Ascending aorta (tissue), 2 donors: ENCODE measurements around the gene GPS2. TPM values are rescaled to one million over a fixed set of nuclear protein-coding genes. Genes with fewer than 3 reads are reported as not detected.
A peak's percentile ranks its signal among the peaks of the same experiment; 100 is the strongest.

Experiments used
- DNase-seq, 2 donors: peaks; one replicate each; pipeline ENCODE4 v3.0.0-alpha.2; 2019; ENCODE audit warnings: low spot score in 2 of 2
- H3K27ac ChIP-seq, 2 donors: fragments of 200-600 bp; sonication (generic); one replicate each; pipeline ENCODE4 v1.5.1; 2016 to 2017; ENCODE audit warnings: mild to moderate bottlenecking in 1 of 2
- H3K27me3 ChIP-seq: fragments of 200-600 bp; sonication (generic); one replicate; pipeline ENCODE4 v1.5.1; 2017
- H3K36me3 ChIP-seq, 2 donors: fragments of 200-600 bp; sonication (generic); one replicate each; pipeline ENCODE4 v1.5.1; 2016
- H3K4me1 ChIP-seq, 2 donors: fragments of 200-600 bp; sonication (generic); one replicate each; pipeline ENCODE4 v1.5.1; 2016 to 2017; ENCODE audit warnings: mild to moderate bottlenecking in 1 of 2
- H3K4me3 ChIP-seq, 2 donors: fragments of 200-600 bp; sonication (generic); one replicate each; pipeline ENCODE4 v1.5.1; 2016 to 2017; ENCODE audit warnings: mild to moderate bottlenecking in 1 of 2
- H3K9me3 ChIP-seq, 2 donors: fragments of 200-600 bp; sonication (generic); one replicate each; pipeline ENCODE4 v1.5.1; 2016
- CTCF ChIP-seq, 3 experiments: fragments of 200-600 bp in 2 of 3; fragments of 450-650 bp in 1 of 3; sonication (generic) in 2 of 3; IDR thresholded peaks; one replicate each; pipeline ENCODE4 v1.5.1; 2016 to 2019; ENCODE audit warnings: antibody characterized with exemption in 3 of 3, mild to moderate bottlenecking in 1 of 3, moderate library complexity in 1 of 3
- intact Hi-C: fragments of 100-400 bp; cut with DNase I; formaldehyde crosslinking; loops from one replicate; pipeline ENCODE4 v1.15.1; 2023
- total RNA-seq: library from RNA; depleted of rRNA; stranded (reverse); fragments of >200 nt; gene quantifications from one replicate; pipeline ENCODE4 v1.1.0, GENCODE V29; 2016

Gene GPS2
- total RNA-seq, 1 donor from 2014 or later, result 52.4 TPM

- Histone ChIP-seq H3K9me3 (no peaks in the 10 kb centered on the region), H3K27ac (peak overlapping the region; percentile 73 to 81), H3K4me1 (peaks cover 9 to 16% of the 10 kb centered on the region in 2 donors), H3K27me3 (no peaks in the 10 kb centered on the region), H3K4me3 (peak overlapping the region; percentile 56), H3K36me3 (no peaks in the 10 kb centered on the region)
- peak in 1 of 2 donors; percentile 89 for DNase-seq
- intact Hi-C loops, result loop anchor here (1.0 to 2.0 kb wide), 4 partner anchors 16 to 66 kb away; partner anchors contain the start of gene ELP5
- TF ChIP-seq CTCF (IDR thresholded peaks at IDR 0.05), result peak; percentile 90 to 94 (median 94)
Observed at GRCh38 chr17:7280519-7281073, 34.6 kb downstream of the GPS2 start.

GRCh38 chr17:7279448-7279847, 35.7 kb downstream of the GPS2 start:
- TF ChIP-seq CTCF (IDR thresholded peaks at IDR 0.05), result no peak
- Histone ChIP-seq H3K36me3 (no peaks in the 10 kb centered on the region), H3K27me3 (no peaks in the 10 kb centered on the region), H3K4me3 (no peak overlapping the region), H3K27ac (no peak overlapping the region), H3K4me1 (peaks cover 9 to 16% of the 10 kb centered on the region in 2 donors), H3K9me3 (no peaks in the 10 kb centered on the region)
- intact Hi-C loops, result no loop called here
- no peak for DNase-seq

- peaks cover 8% of the 10 kb centered on the region in 2 donors for H3K4me1 ChIP-seq
- H3K27ac ChIP-seq, result no peak overlapping the region
- no peak for TF ChIP-seq CTCF (IDR thresholded peaks at IDR 0.05)
- intact Hi-C loops, result no loop called here
- peaks cover 13% of the 10 kb centered on the region for H3K27me3 ChIP-seq
- no peaks in the 10 kb centered on the region for H3K9me3 ChIP-seq
- DNase-seq, result no peak
- H3K4me3 ChIP-seq, result no peak overlapping the region
- no peaks in the 10 kb centered on the region for H3K36me3 ChIP-seq
Observed at GRCh38 chr17:7266784-7267183, 48.4 kb downstream of the GPS2 start.

DNA sequence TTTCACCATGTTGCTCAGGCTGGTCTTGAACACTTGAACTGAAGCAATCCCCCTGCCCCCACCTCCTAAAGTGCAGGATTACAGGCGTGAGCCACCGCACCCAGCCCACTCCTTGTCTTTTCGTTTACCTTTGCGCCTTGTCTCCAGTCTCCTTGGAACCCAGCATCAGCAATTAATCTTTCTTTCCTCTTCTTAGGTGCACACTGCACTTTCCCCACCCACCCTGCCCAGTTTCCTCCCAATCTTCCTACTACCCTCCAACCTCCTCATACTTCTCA, 51.4 kb downstream of the GPS2 start:
- H3K27ac ChIP-seq, result no peak overlapping the region
- no peak for DNase-seq
- peaks cover 0 to 12% of the 10 kb centered on the region in 2 donors for H3K36me3 ChIP-seq
- no peak for TF ChIP-seq CTCF (IDR thresholded peaks at IDR 0.05)
- H3K4me1 ChIP-seq, result peaks cover 8 to 13% of the 10 kb centered on the region in 2 donors
- no peaks in the 10 kb centered on the region for H3K9me3 ChIP-seq
- peak overlapping the region in 1 of 2 donors; percentile 53 for H3K4me3 ChIP-seq
- intact Hi-C loops, result no loop called here
- peaks cover 17% of the 10 kb centered on the region for H3K27me3 ChIP-seq

- no peaks in the 10 kb centered on the region for H3K9me3 ChIP-seq
- intact Hi-C loops, result no loop called here
- no peak for TF ChIP-seq CTCF (IDR thresholded peaks at IDR 0.05)
- H3K4me1 ChIP-seq, result peaks cover 8 to 13% of the 10 kb centered on the region in 2 donors
- H3K36me3 ChIP-seq, result peaks cover 0 to 18% of the 10 kb centered on the region in 2 donors
- no peak overlapping the region for H3K27ac ChIP-seq
- DNase-seq, result no peak
- H3K4me3 ChIP-seq, result peak overlapping the region; percentile 17 to 53
- peaks cover 17% of the 10 kb centered on the region for H3K27me3 ChIP-seq
Observed at GRCh38 chr17:7262935-7263800, 52.0 kb downstream of the GPS2 start.

Other genes starting within 250 kb of the GPS2 start
- 29.8 TPM for gene CLEC10A, start 235.1 kb downstream of the GPS2 start, total RNA-seq
- gene ASGR2, start 200.5 kb downstream of the GPS2 start, total RNA-seq, result not detected
- gene ASGR1, start 136.0 kb downstream of the GPS2 start, total RNA-seq, result 3.9 TPM
- 34.9 TPM for gene DLG4, start 95.5 kb downstream of the GPS2 start, total RNA-seq
- gene ACADVL, start 95.4 kb downstream of the GPS2 start, total RNA-seq, result 1,048 TPM
- gene DVL2, start 80.8 kb downstream of the GPS2 start, total RNA-seq, result 17.2 TPM
- 13.3 TPM for gene PHF23, start 75.9 kb downstream of the GPS2 start, total RNA-seq
- 422 TPM for gene GABARAP, start 72.9 kb downstream of the GPS2 start, total RNA-seq
- 81.4 TPM for gene CTDNEP1, start 63.6 kb downstream of the GPS2 start, total RNA-seq
- gene ELP5, start 63.1 kb downstream of the GPS2 start, total RNA-seq, result 106 TPM
- not detected for gene CLDN7, start 52.9 kb downstream of the GPS2 start, total RNA-seq
- 4.9 TPM for gene SLC2A4, start 33.6 kb downstream of the GPS2 start, total RNA-seq
- gene YBX2, start 20.7 kb downstream of the GPS2 start, total RNA-seq, result not detected
- 248 TPM for gene EIF5A, start 7.7 kb downstream of the GPS2 start, total RNA-seq
- 22.0 TPM for gene NEURL4, start 14.0 kb upstream of the GPS2 start, total RNA-seq
- gene ACAP1, start 21.2 kb upstream of the GPS2 start, total RNA-seq, result 12.0 TPM
- gene KCTD11, start 36.8 kb upstream of the GPS2 start, total RNA-seq, result 14.6 TPM
- not detected for gene TMEM95, start 39.8 kb upstream of the GPS2 start, total RNA-seq
- gene TNK1, start 65.7 kb upstream of the GPS2 start, total RNA-seq, result 0.43 TPM
- gene PLSCR3, start 79.2 kb upstream of the GPS2 start, total RNA-seq, result 297 TPM
- 241 TPM for gene TMEM256, start 88.7 kb upstream of the GPS2 start, total RNA-seq
- 34.3 TPM for gene NLGN2, start 92.5 kb upstream of the GPS2 start, total RNA-seq
- not detected for gene SPEM1, start 105.0 kb upstream of the GPS2 start, total RNA-seq
- not detected for gene SPEM2, start 110.3 kb upstream of the GPS2 start, total RNA-seq
- not detected for gene SPEM3, start 113.5 kb upstream of the GPS2 start, total RNA-seq
- 20.4 TPM for gene TMEM102, start 120.1 kb upstream of the GPS2 start, total RNA-seq
- 0.32 TPM for gene FGF11, start 124.2 kb upstream of the GPS2 start, total RNA-seq
- gene CHRNB1, start 129.7 kb upstream of the GPS2 start, total RNA-seq, result 5.0 TPM
- gene ZBTB4, start 164.3 kb upstream of the GPS2 start, total RNA-seq, result 67.9 TPM
- gene SLC35G6, start 166.1 kb upstream of the GPS2 start, total RNA-seq, result not detected
- 69.5 TPM for gene POLR2A, start 169.0 kb upstream of the GPS2 start, total RNA-seq
- 88.6 TPM for gene TNFSF12, start 233.7 kb upstream of the GPS2 start, total RNA-seq
- 17.5 TPM for gene TNFSF13, start 243.4 kb upstream of the GPS2 start, total RNA-seq
- 92.0 TPM for gene SENP3, start 246.6 kb upstream of the GPS2 start, total RNA-seq